ENCODE results near the gene DTNA. TPM values are rescaled to one million over a fixed set of nuclear protein-coding genes. Genes with fewer than 3 reads are reported as not detected.
"Not testable (repeated sequence)": the region's sequence is repeated elsewhere in the genome, so short reads cannot be mapped to it uniquely, and the experiment has no call there.

Gene DTNA
- total and polyA plus RNA-seq, 2 of the 8 experiments (the other 6 are each of a cell fraction or from before 2014, with no cell fraction given) = 30.2 to 32.7 TPM

- H4K20me1 ChIP-seq (replicated peaks in 1 of 2; ENCODE audit: control insufficient read depth in 1 of 2, insufficient read depth in 2 of 2, low read length in 2 of 2); H3K14ac ChIP-seq (ENCODE audit: insufficient read length); H3K56ac ChIP-seq (replicated peaks; ENCODE audit: insufficient read length, low read depth, low read length); H2BK5ac ChIP-seq (ENCODE audit: low read depth, low read length); H3K36me3 ChIP-seq (ENCODE audit: control insufficient read depth in 2 of 4, insufficient read depth in 4 of 4, low read length in 3 of 4); H2AK5ac ChIP-seq (ENCODE audit: low read depth, low read length); H3K23me2 ChIP-seq (ENCODE audit: low read depth, low read length); H4K5ac ChIP-seq (ENCODE audit: insufficient read length, low read depth, low read length); FAIRE-seq; H3K4me3 ChIP-seq (ENCODE audit: extremely low read depth in 1 of 4, insufficient read depth in 2 of 4, low read depth in 3 of 4, low read length in 4 of 4); H3K27ac ChIP-seq (ENCODE audit: low read depth, low read length); H3K4me1 ChIP-seq (replicated peaks in 1 of 4; ENCODE audit: control insufficient read depth in 3 of 4, insufficient read depth in 4 of 4, low read length in 3 of 4); H2AFZ ChIP-seq (ENCODE audit: low read length); H3K79me2 ChIP-seq (ENCODE audit: control insufficient read depth in 1 of 2, insufficient read depth in 2 of 2, low read length in 2 of 2); DNase-seq (ENCODE audit: low read depth in 1 of 2, low spot score in 2 of 2); H3K18ac ChIP-seq (ENCODE audit: extremely low read depth, low read length); H3K79me1 ChIP-seq (ENCODE audit: low read depth, low read length); H2BK20ac ChIP-seq (ENCODE audit: low read length); H3K23ac ChIP-seq (ENCODE audit: insufficient read length); H3K9ac ChIP-seq (replicated peaks in 1 of 4; ENCODE audit: extremely low read depth in 1 of 4, low read depth in 3 of 4, low read length in 3 of 4); H2BK15ac ChIP-seq (ENCODE audit: low read length); H4K8ac ChIP-seq (ENCODE audit: extremely low read depth, insufficient read depth, low read length); H3K4me2 ChIP-seq (ENCODE audit: insufficient read depth in 1 of 2, low read depth in 2 of 2, low read length in 2 of 2); H2BK12ac ChIP-seq (ENCODE audit: low read depth, low read length); POLR2A ChIA-PET (ENCODE audit: partially characterized antibody); H3K9me3 ChIP-seq (ENCODE audit: insufficient read depth in 2 of 2, low read depth in 1 of 2, low read length in 1 of 2); H3K27me3 ChIP-seq (replicated peaks in 1 of 4; ENCODE audit: control insufficient read depth in 3 of 4, extremely low read depth in 1 of 4, insufficient read depth in 3 of 4, low read length in 3 of 4); H2BK120ac ChIP-seq (replicated peaks; ENCODE audit: low read depth, low read length); H4K91ac ChIP-seq (replicated peaks; ENCODE audit: insufficient read length, low read length); H3K4ac ChIP-seq (replicated peaks; ENCODE audit: insufficient read length, low read depth, low read length); CTCF ChIA-PET (ENCODE audit: partially characterized antibody): not testable (repeated sequence)
- 89% methylated on average over 7 of the region's 7 CpGs; no CpG with 5 or more reads in 1 of the 2 experiments for WGBS, 2 experiments (ENCODE audit: extremely low coverage in 1 of 2, insufficient coverage in 1 of 2, insufficient read length in 1 of 2, insufficient replicate concordance in 2 of 2, low coverage in 1 of 2, low lambda C conversion rate in 2 of 2, missing lambda C conversion rate in 1 of 2)
These were observed 206.4 kb downstream of the DTNA start for GRCh38 chr18:34916539-34916938.
